ENCODE results near the gene TPMT. TPM values are rescaled to one million over a fixed set of nuclear protein-coding genes. Genes with fewer than 3 reads are reported as not detected.

Gene TPMT
- total and polyA plus RNA-seq, 4 donors, result 10.3 to 28.6 (median 25.7) TPM

DNA sequence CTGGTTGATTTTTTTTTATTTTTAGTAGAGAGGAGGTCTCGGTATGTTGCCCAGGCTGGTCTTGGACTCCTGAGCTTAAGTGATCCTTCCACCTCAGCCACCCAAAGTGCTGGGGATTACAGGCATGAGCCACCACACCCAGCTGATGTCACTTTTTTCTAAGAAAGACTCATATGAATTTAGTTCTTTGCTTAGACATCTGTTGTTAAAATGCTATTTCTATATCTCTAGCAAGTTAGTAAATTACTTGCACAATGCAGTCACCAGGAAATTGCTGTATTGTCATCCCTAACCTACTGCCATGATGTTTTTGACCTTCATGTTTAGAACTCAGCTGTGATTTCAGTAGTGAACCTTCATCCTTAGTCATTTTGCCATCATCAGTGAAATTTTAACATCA lies 6.0 kb upstream of the TPMT start:
- Histone ChIP-seq H3K9me3 (ENCODE audit: control insufficient read depth in 4 of 4, low read length in 3 of 4) (no peaks in the 10 kb centered on the region), H3K27ac (ENCODE audit: low read depth in 1 of 2, low read length in 2 of 2) (no peak overlapping the region), H3K9ac (ENCODE audit: low read depth in 1 of 2, low read length in 2 of 2) (no peak overlapping the region), H3K27me3 (ENCODE audit: control insufficient read depth in 4 of 4, insufficient read depth in 4 of 4, low read length in 3 of 4) (no peaks in the 10 kb centered on the region), H3K36me3 (ENCODE audit: control insufficient read depth in 4 of 4, insufficient read depth in 3 of 4, low read depth in 1 of 4, low read length in 3 of 4) (peaks cover 5 to 31% (median 20%) of the 10 kb centered on the region in 4 donors), H3K4me1 (ENCODE audit: control insufficient read depth in 4 of 4, insufficient read depth in 4 of 4, low read length in 3 of 4) (peaks cover 0 to 5% (median 5%) of the 10 kb centered on the region in 4 donors), H3K4me3 (ENCODE audit: low read depth in 1 of 3, low read length in 3 of 3) (no peak overlapping the region)
- 92% methylated on average over 1 of the region's 1 CpG for WGBS
- no peak for TF ChIP-seq GABPA (IDR thresholded peaks at IDR 0.05 in 1 of 2, conservative IDR thresholded peaks at IDR 0.05 in 1 of 2)
- TF ChIP-seq HNF4A (conservative IDR thresholded peaks at IDR 0.05), result no peak
- TF ChIP-seq, protein P1, sequence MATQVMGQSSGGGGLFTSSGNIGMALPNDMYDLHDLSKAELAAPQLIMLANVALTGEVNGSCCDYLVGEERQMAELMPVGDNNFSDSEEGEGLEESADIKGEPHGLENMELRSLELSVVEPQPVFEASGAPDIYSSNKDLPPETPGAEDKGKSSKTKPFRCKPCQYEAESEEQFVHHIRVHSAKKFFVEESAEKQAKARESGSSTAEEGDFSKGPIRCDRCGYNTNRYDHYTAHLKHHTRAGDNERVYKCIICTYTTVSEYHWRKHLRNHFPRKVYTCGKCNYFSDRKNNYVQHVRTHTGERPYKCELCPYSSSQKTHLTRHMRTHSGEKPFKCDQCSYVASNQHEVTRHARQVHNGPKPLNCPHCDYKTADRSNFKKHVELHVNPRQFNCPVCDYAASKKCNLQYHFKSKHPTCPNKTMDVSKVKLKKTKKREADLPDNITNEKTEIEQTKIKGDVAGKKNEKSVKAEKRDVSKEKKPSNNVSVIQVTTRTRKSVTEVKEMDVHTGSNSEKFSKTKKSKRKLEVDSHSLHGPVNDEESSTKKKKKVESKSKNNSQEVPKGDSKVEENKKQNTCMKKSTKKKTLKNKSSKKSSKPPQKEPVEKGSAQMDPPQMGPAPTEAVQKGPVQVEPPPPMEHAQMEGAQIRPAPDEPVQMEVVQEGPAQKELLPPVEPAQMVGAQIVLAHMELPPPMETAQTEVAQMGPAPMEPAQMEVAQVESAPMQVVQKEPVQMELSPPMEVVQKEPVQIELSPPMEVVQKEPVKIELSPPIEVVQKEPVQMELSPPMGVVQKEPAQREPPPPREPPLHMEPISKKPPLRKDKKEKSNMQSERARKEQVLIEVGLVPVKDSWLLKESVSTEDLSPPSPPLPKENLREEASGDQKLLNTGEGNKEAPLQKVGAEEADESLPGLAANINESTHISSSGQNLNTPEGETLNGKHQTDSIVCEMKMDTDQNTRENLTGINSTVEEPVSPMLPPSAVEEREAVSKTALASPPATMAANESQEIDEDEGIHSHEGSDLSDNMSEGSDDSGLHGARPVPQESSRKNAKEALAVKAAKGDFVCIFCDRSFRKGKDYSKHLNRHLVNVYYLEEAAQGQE (IDR thresholded peaks at IDR 0.05), result no peak
- TF ChIP-seq JUND (IDR thresholded peaks at IDR 0.05), result no peak
- no peak for TF ChIP-seq SP1 (IDR thresholded peaks at IDR 0.05)
- no peak for TF ChIP-seq YY1 (IDR thresholded peaks at IDR 0.05)
- TF ChIP-seq RXRA (IDR thresholded peaks at IDR 0.05), result no peak
- no peak for TF ChIP-seq TAF1 (conservative IDR thresholded peaks at IDR 0.05)
- TF ChIP-seq EGR1 (IDR thresholded peaks at IDR 0.05; ENCODE audit: low read depth in 2 of 2), result no peak
- TF ChIP-seq, protein P2, sequence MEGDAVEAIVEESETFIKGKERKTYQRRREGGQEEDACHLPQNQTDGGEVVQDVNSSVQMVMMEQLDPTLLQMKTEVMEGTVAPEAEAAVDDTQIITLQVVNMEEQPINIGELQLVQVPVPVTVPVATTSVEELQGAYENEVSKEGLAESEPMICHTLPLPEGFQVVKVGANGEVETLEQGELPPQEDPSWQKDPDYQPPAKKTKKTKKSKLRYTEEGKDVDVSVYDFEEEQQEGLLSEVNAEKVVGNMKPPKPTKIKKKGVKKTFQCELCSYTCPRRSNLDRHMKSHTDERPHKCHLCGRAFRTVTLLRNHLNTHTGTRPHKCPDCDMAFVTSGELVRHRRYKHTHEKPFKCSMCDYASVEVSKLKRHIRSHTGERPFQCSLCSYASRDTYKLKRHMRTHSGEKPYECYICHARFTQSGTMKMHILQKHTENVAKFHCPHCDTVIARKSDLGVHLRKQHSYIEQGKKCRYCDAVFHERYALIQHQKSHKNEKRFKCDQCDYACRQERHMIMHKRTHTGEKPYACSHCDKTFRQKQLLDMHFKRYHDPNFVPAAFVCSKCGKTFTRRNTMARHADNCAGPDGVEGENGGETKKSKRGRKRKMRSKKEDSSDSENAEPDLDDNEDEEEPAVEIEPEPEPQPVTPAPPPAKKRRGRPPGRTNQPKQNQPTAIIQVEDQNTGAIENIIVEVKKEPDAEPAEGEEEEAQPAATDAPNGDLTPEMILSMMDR (IDR thresholded peaks at IDR 0.05; ENCODE audit: low read depth, low read length, missing input control), result no peak
- TF ChIP-seq, protein P3, sequence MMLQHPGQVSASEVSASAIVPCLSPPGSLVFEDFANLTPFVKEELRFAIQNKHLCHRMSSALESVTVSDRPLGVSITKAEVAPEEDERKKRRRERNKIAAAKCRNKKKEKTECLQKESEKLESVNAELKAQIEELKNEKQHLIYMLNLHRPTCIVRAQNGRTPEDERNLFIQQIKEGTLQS (IDR thresholded peaks at IDR 0.05), result no peak
- TF ChIP-seq, protein P4, sequence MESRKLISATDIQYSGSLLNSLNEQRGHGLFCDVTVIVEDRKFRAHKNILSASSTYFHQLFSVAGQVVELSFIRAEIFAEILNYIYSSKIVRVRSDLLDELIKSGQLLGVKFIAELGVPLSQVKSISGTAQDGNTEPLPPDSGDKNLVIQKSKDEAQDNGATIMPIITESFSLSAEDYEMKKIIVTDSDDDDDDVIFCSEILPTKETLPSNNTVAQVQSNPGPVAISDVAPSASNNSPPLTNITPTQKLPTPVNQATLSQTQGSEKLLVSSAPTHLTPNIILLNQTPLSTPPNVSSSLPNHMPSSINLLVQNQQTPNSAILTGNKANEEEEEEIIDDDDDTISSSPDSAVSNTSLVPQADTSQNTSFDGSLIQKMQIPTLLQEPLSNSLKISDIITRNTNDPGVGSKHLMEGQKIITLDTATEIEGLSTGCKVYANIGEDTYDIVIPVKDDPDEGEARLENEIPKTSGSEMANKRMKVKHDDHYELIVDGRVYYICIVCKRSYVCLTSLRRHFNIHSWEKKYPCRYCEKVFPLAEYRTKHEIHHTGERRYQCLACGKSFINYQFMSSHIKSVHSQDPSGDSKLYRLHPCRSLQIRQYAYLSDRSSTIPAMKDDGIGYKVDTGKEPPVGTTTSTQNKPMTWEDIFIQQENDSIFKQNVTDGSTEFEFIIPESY (IDR thresholded peaks at IDR 0.05), result no peak
- no peak for TF ChIP-seq FOXA1 (IDR thresholded peaks at IDR 0.05)
- no peak for TF ChIP-seq FOXA2 (IDR thresholded peaks at IDR 0.05)
- TF ChIP-seq, protein P5, sequence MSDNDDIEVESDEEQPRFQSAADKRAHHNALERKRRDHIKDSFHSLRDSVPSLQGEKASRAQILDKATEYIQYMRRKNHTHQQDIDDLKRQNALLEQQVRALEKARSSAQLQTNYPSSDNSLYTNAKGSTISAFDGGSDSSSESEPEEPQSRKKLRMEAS (IDR thresholded peaks at IDR 0.05), result no peak
- no peak for TF ChIP-seq NR2F2 (IDR thresholded peaks at IDR 0.05)
- no peak for DNase-seq (ENCODE audit: low spot score)

Measured in liver (tissue), 9 donors.